GM12872 (cell line): ENCODE data around the gene IFT122.

Experiments used
- CTCF ChIP-seq: IDR thresholded peaks from 3 replicates; pipeline ENCODE4 v1.5.1; 2011; ENCODE audit warnings: low read depth, mild to moderate bottlenecking, low read length, moderate library complexity; ENCODE audit not compliant: insufficient read depth

Gene IFT122

GRCh38 chr3:129421988-129422745, 17.9 kb upstream of the IFT122 start:
- 0 out of 3 replicates have a peak, but pooled peaks have one; percentile 5 for TF ChIP-seq CTCF

- TF ChIP-seq CTCF: no peak
These were observed 17.1 kb upstream of the IFT122 start for GRCh38 chr3:129422897-129423296.

- no peak for TF ChIP-seq CTCF
These were observed 15.7 kb upstream of the IFT122 start for GRCh38 chr3:129424185-129424841.

GRCh38 chr3:129425213-129425612, 14.8 kb upstream of the IFT122 start:
- TF ChIP-seq CTCF: no peak

- TF ChIP-seq CTCF: no peak
These were observed 14.4 kb upstream of the IFT122 start for GRCh38 chr3:129425619-129426018.

GRCh38 chr3:129428007-129428375, 12.0 kb upstream of the IFT122 start:
- no peak for TF ChIP-seq CTCF

- TF ChIP-seq CTCF: no peak
These were observed 11.5 kb upstream of the IFT122 start, which contains the start of gene EFCAB12 for GRCh38 chr3:129428376-129429079. Gene EFCAB12, minus strand, starts transcription at chr3:129428636. Its CDS starts 148 bp downstream, at chr3:129428488.
